Measurements from ENCODE around the gene ASB11. TPM values are rescaled to one million over a fixed set of nuclear protein-coding genes. Genes with fewer than 3 reads are reported as not detected.

Gene ASB11
- total RNA-seq, 1 donor from 2014 or later: not detected

GRCh38 chrX:15269618-15270521, 45.6 kb downstream of the ASB11 start, which contains the start of gene ASB9:
Gene ASB9 (minus strand): TSS chrX:15270083. CDS start chrX:15269874, 209 bp downstream.
- H3K36me3 ChIP-seq: no peaks in the 10 kb centered on the region
- no peak within 1 kb of the TSS for H3K27ac ChIP-seq
- H3K4me3 ChIP-seq: peak within 1 kb of the TSS in 1 of 2 donors; percentile 38
- H3K4me1 ChIP-seq: no peaks in the 10 kb centered on the region
- TF ChIP-seq, protein P1, sequence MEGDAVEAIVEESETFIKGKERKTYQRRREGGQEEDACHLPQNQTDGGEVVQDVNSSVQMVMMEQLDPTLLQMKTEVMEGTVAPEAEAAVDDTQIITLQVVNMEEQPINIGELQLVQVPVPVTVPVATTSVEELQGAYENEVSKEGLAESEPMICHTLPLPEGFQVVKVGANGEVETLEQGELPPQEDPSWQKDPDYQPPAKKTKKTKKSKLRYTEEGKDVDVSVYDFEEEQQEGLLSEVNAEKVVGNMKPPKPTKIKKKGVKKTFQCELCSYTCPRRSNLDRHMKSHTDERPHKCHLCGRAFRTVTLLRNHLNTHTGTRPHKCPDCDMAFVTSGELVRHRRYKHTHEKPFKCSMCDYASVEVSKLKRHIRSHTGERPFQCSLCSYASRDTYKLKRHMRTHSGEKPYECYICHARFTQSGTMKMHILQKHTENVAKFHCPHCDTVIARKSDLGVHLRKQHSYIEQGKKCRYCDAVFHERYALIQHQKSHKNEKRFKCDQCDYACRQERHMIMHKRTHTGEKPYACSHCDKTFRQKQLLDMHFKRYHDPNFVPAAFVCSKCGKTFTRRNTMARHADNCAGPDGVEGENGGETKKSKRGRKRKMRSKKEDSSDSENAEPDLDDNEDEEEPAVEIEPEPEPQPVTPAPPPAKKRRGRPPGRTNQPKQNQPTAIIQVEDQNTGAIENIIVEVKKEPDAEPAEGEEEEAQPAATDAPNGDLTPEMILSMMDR (IDR thresholded peaks at IDR 0.05): no peak
- no peak for DNase-seq (ENCODE audit: low spot score in 2 of 2)
- intact Hi-C loops (cut with DNase I): no loop called here
- no peaks in the 10 kb centered on the region for H3K9me3 ChIP-seq
- H3K27me3 ChIP-seq: no peaks in the 10 kb centered on the region

DNA sequence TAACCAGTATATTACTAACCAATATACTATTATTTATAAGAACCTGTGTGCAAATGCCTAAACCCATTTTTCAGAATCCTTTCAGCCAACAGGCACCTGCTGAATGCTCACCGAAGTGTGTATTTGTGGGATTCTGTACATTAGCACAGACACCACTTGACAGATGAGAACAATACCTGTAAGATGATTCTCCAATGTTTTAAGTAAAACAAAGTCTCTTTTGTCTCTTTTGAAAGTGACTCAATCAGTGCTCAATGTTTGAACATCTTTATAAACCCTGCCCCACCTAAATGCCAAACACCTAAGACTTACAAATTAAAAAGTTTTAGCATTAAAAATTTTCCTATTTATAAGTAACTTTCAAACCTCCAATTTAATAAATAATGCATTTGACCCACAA, 46.3 kb downstream of the ASB11 start:
- H3K36me3 ChIP-seq: no peaks in the 10 kb centered on the region
- H3K9me3 ChIP-seq: no peaks in the 10 kb centered on the region
- H3K4me3 ChIP-seq: no peak overlapping the region
- no peaks in the 10 kb centered on the region for H3K4me1 ChIP-seq
- intact Hi-C loops (cut with DNase I): no loop called here
- DNase-seq (ENCODE audit: low spot score in 2 of 2): no peak
- no peaks in the 10 kb centered on the region for H3K27me3 ChIP-seq
- TF ChIP-seq, protein P1 (IDR thresholded peaks at IDR 0.05): no peak
- no peak overlapping the region for H3K27ac ChIP-seq

GRCh38 chrX:15254852-15255251, 60.6 kb downstream of the ASB11 start:
- Histone ChIP-seq H3K27ac (no peak overlapping the region), H3K36me3 (no peaks in the 10 kb centered on the region), H3K9me3 (no peaks in the 10 kb centered on the region), H3K4me1 (no peaks in the 10 kb centered on the region), H3K27me3 (no peaks in the 10 kb centered on the region), H3K4me3 (no peak overlapping the region)
- TF ChIP-seq, protein P1 (IDR thresholded peaks at IDR 0.05): no peak
- intact Hi-C loops (cut with DNase I): no loop called here
- DNase-seq (ENCODE audit: low spot score in 2 of 2): no peak

- H3K27ac ChIP-seq: no peak overlapping the region
- H3K9me3 ChIP-seq: no peaks in the 10 kb centered on the region
- TF ChIP-seq, protein P1 (IDR thresholded peaks at IDR 0.05): no peak
- no peaks in the 10 kb centered on the region for H3K4me1 ChIP-seq
- no peak for DNase-seq (ENCODE audit: low spot score in 2 of 2)
- intact Hi-C loops (cut with DNase I): no loop called here
- no peaks in the 10 kb centered on the region for H3K27me3 ChIP-seq
- no peak overlapping the region for H3K4me3 ChIP-seq
- no peaks in the 10 kb centered on the region for H3K36me3 ChIP-seq
Observed at GRCh38 chrX:15245896-15246295, 69.5 kb downstream of the ASB11 start.

- H3K4me3 ChIP-seq: no peak overlapping the region
- H3K27ac ChIP-seq: no peak overlapping the region
- no peaks in the 10 kb centered on the region for H3K9me3 ChIP-seq
- intact Hi-C loops (cut with DNase I): loop anchor here (5.0 kb wide), 1 partner anchor 1202 kb away; no protein-coding TSS in a partner anchor
- no peaks in the 10 kb centered on the region for H3K36me3 ChIP-seq
- DNase-seq (ENCODE audit: low spot score in 2 of 2): no peak
- no peaks in the 10 kb centered on the region for H3K4me1 ChIP-seq
- TF ChIP-seq, protein P1 (IDR thresholded peaks at IDR 0.05): no peak
- H3K27me3 ChIP-seq: no peaks in the 10 kb centered on the region
Observed at GRCh38 chrX:15244421-15244820, 71.0 kb downstream of the ASB11 start.

Measured in ascending aorta (tissue), 2 donors.